ENCODE data around the gene ASIC5. TPM values are rescaled to one million over a fixed set of nuclear protein-coding genes. Genes with fewer than 3 reads are reported as not detected.
"Not testable (repeated sequence)": the region's sequence is repeated elsewhere in the genome, so short reads cannot be mapped to it uniquely, and the experiment has no call there.

Gene ASIC5
- total RNA-seq, result not detected
- long read RNA-seq, result 0 reads

- intact Hi-C loops (cut with DNase I), result no loop called here
These were observed at the start of gene ASIC5 for GRCh38 chr4:155866177-155866576. Gene ASIC5, minus strand, starts transcription at chr4:155866277. Its CDS starts 51 bp downstream, at chr4:155866226.

DNA sequence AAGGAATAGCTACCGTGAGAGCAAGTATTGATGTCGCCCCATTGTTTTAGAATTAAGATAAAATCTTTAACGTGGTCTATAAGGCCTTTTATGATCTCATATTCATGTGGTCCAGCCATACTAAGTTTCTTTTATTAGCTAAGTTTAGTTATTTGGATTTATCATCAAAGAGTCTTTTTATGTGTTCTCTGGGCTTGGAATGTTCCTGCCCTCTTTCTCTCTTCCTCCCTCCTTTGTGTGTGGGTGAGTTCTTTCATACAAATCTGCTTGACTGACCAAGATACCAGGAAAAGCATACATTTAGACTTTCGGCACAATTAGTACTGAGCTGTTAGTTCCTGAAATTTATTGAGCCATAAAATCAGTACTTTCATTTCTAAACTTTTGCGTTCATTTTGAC lies 48.7 kb upstream of the ASIC5 start:
- intact Hi-C loops (cut with DNase I), result no loop called here
- no peak for DNase-seq (ENCODE audit: low spot score)

More at GRCh38 chr4:155866177-155866576, at the start of gene ASIC5:
- no peak for DNase-seq (ENCODE audit: low spot score)

DNA sequence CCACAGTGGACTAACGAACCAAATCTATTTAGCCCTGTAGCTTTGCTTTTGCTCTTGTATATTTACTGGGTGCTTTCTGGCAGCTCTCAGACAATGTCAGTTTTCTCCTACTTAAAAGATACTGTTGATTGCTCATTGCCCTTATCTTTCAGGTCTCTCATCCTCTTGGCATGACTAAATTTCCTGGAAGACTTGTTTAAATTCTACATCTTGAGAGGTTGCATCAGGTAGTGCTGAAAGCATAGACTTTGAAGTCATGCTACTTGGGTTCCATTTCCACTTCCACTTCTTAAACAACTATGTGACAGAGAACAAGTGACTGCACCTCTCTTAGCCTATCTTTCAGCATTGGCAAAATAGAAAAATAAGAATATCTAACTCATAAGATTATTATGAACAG lies 45.8 kb upstream of the ASIC5 start:
- intact Hi-C loops (cut with DNase I), result no loop called here
- no peak for DNase-seq (ENCODE audit: low spot score)

- intact Hi-C loops (cut with DNase I), result no loop called here
- no peak for DNase-seq (ENCODE audit: low spot score)
These were observed 43.6 kb upstream of the ASIC5 start for GRCh38 chr4:155909615-155910226.

GRCh38 chr4:155908187-155909139 lies 42.4 kb upstream of the ASIC5 start:
- DNase-seq (ENCODE audit: low spot score), result no peak
- intact Hi-C loops (cut with DNase I), result no loop called here

DNA sequence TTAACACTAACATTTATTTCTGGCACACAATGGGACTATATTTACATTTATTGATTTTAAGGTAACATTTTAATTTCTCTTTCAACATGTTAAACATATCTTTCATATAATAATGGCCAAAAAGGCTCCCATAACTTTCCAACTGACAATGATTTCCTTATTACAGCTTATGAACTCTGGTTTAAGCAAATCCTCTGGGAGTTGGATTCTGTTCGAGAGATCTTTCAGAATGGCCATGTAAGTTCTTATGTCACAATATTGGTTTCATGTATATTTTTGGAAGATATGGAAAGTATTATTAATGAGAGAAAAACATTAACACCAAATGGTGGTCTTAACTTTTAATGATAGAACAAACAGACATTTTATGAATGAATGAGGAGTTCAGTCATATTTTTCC lies 41.5 kb upstream of the ASIC5 start:
- intact Hi-C loops (cut with DNase I), result no loop called here
- no peak for DNase-seq (ENCODE audit: low spot score)

GRCh38 chr4:155906554-155907247 lies 40.6 kb upstream of the ASIC5 start:
- intact Hi-C loops (cut with DNase I), result no loop called here
- no peak for DNase-seq (ENCODE audit: low spot score)

DNA sequence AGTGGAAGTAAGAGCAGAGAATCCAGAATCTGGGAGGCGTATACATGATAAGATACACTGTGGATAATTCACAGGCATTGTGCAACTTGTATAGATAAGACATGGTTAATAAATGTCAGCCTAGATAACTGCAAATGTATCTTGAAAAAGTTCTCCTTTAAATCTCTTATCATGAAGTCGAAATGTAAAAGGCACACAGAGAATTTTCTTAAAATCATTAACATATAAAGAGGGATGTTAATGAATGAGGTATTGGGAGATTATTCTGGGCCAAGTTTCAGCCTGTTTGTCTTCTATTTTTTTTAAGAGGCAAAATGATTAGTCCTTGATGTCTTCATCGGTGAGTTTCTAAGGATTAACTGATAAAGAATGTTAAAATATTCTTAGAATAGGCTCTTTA lies 38.3 kb upstream of the ASIC5 start:
- DNase-seq (ENCODE audit: low spot score), result no peak
- intact Hi-C loops (cut with DNase I), result no loop called here

GRCh38 chr4:155903453-155903852 lies 37.4 kb upstream of the ASIC5 start, which contains the start of gene TDO2:
Gene TDO2, plus strand, starts transcription at chr4:155903696. Its CDS starts 63 bp downstream, at chr4:155903759.
- intact Hi-C loops (cut with DNase I), result no loop called here
- DNase-seq (ENCODE audit: low spot score), result no peak

GRCh38 chr4:155901013-155901412 lies 34.9 kb upstream of the ASIC5 start:
- intact Hi-C loops (cut with DNase I), result no loop called here
- no peak for DNase-seq (ENCODE audit: low spot score)

DNA sequence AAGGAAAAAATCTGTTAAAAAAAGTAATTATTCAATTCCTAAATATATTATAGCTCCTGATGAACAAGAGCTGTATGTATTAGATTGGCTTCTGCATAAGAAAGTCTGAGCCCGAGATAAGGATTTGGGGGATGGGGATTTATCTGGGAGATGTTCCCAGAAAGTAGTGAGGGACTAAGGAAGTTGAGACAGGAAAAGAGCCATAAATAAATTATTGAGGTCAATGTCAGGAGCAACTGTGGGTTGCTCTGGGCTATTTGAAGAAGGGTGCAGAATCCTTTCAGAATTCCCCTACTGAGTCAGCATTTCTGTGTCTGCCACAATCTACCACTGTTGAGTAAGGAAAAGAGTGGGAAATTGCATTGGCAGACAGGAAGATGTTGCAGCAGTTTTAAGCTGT lies 34.3 kb upstream of the ASIC5 start:
- intact Hi-C loops (cut with DNase I), result no loop called here
- DNase-seq (ENCODE audit: low spot score), result no peak

DNA sequence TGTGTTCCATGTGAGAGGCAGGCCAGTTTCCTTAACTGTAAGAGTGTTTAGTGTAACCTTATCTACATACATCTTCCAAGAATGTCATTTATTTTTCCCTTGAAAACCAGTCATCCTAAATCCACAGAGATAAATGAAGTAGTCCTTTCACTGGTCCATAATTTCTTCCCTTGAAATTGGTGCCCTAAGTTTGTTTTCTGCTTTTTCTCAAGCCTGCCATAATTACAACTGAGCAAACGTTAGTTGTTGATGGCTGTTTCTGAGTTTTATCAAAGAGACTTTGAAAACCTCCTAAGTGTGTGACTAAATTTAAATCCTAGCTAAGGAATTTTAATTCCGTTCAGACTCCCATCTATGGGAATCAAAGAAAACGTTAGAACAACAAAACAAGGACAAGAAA lies 33.8 kb upstream of the ASIC5 start:
- intact Hi-C loops (cut with DNase I), result no loop called here
- DNase-seq (ENCODE audit: low spot score), result no peak

GRCh38 chr4:155898371-155898770 lies 32.3 kb upstream of the ASIC5 start:
- DNase-seq (ENCODE audit: low spot score); intact Hi-C loops (cut with DNase I): not testable (repeated sequence)

GRCh38 chr4:155891058-155891457 lies 25.0 kb upstream of the ASIC5 start:
- intact Hi-C loops (cut with DNase I), result no loop called here
- DNase-seq (ENCODE audit: low spot score), result no peak

- DNase-seq (ENCODE audit: low spot score), result no peak
These were observed 23.9 kb upstream of the ASIC5 start for GRCh38 chr4:155889946-155890345.

GRCh38 chr4:155889031-155889793 lies 23.1 kb upstream of the ASIC5 start:
- no peak for DNase-seq (ENCODE audit: low spot score)

More at GRCh38 chr4:155889946-155890345, 23.9 kb upstream of the ASIC5 start:
- intact Hi-C loops (cut with DNase I), result no loop called here

GRCh38 chr4:155887847-155888570 lies 21.9 kb upstream of the ASIC5 start:
- no peak for DNase-seq (ENCODE audit: low spot score)
- intact Hi-C loops (cut with DNase I), result no loop called here

More at GRCh38 chr4:155889031-155889793, 23.1 kb upstream of the ASIC5 start:
- intact Hi-C loops (cut with DNase I), result no loop called here

- no peak for DNase-seq (ENCODE audit: low spot score)
- intact Hi-C loops (cut with DNase I), result no loop called here
These were observed 21.0 kb upstream of the ASIC5 start for GRCh38 chr4:155887045-155887444.

GRCh38 chr4:155885666-155886065 lies 19.6 kb upstream of the ASIC5 start:
- DNase-seq (ENCODE audit: low spot score), result no peak
- intact Hi-C loops (cut with DNase I), result no loop called here
